ENCODE data around the gene SLC22A14.

DNA sequence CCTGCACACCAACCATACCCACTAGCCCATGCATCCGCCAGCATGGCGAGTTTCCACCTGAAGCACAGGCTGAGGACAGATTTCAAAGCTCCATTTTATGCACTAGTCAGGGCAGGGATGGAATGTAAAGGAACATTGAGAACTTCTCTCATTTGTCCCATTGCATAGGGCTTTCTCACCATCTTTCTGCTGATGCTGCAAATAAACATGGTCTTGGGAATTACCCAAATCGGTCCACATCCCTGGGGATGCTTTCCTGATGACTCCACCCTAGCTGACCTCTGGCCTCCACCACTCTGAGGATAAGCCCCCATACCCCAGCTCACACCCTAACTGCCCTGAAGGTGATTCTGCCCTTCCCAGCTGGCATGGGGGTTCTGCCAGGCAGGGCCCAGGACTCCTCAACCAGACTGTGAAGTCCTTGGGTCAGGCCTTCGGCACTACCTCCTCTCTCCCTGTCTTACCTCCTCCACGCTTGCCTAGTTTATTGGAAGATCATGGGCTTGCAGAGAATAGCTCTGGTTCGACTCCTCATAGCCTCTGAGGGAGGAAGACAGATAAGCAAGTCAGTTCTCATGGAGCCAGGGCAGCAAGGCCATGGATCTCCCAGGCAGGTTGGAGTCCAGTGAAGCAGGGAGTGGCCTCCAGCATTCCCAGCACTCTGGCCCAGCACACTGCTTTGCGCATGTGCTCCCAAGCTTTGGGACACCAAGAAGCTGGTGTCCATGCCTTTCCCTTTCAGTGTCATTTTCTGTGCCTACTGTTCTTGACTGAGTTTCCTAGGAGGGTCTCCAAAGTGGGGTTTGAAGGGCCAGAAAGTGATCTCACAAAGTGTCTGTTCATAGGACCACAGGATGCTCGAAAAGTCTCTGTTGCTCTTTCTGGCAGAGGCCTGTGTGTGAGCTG is 36.9 kb downstream of the SLC22A14 start:
- TF ChIP-seq, protein P1, sequence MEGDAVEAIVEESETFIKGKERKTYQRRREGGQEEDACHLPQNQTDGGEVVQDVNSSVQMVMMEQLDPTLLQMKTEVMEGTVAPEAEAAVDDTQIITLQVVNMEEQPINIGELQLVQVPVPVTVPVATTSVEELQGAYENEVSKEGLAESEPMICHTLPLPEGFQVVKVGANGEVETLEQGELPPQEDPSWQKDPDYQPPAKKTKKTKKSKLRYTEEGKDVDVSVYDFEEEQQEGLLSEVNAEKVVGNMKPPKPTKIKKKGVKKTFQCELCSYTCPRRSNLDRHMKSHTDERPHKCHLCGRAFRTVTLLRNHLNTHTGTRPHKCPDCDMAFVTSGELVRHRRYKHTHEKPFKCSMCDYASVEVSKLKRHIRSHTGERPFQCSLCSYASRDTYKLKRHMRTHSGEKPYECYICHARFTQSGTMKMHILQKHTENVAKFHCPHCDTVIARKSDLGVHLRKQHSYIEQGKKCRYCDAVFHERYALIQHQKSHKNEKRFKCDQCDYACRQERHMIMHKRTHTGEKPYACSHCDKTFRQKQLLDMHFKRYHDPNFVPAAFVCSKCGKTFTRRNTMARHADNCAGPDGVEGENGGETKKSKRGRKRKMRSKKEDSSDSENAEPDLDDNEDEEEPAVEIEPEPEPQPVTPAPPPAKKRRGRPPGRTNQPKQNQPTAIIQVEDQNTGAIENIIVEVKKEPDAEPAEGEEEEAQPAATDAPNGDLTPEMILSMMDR (IDR thresholded peaks at IDR 0.05; ENCODE audit: low read length): no peak
- no peak for TF ChIP-seq EZH2 (IDR thresholded peaks at IDR 0.05; ENCODE audit: borderline replicate concordance, low read length)

Measured in OCI-LY1 (cell line).